HS-5 (cell line): Measurements from ENCODE around the gene LRRC4B.

Experiments
- DNase-seq: peaks from one replicate; pipeline ENCODE4 v3.0.0-alpha.2; 2012; ENCODE audit warnings: low read depth

LRRC4B gene

GRCh38 chr19:50520822-50521465, 47.3 kb downstream of the LRRC4B start:
- DNase-seq, result no peak

DNA sequence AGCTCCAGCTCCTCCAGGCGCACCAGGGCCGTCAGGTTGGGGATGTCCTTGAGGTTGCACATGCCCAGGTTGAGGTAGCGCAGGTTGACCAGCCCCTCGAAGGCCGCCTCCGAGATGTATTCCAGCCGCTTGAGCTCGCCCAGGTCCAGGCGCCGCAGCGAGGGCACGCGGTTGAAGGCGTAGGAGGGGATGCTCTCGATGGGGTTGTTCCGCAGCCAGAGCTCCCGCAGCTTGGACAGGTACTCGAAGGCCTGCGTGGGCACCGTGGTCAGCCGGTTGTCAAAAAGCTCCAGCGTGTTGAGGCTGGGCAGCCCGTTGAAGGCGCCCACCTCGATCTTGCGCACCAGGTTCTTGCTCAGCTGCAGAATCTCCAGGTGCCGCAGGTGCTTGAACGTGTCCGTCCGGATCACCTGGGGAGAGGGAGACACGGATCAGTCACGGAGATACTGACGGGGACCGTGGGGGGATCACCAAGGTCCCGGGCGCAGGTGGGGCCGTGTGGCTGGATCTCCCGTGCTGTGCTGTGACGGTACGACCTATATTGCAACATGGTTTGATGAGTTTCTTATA, 49.1 kb downstream of the LRRC4B start:
- DNase-seq, result no peak

- DNase-seq, result no peak
Measured at GRCh38 chr19:50518091-50519005, 49.9 kb downstream of the LRRC4B start.

- no peak for DNase-seq
Measured at GRCh38 chr19:50517704-50518075, 50.5 kb downstream of the LRRC4B start.

- DNase-seq, result no peak
Measured at GRCh38 chr19:50516964-50517703, 51.1 kb downstream of the LRRC4B start.

DNA sequence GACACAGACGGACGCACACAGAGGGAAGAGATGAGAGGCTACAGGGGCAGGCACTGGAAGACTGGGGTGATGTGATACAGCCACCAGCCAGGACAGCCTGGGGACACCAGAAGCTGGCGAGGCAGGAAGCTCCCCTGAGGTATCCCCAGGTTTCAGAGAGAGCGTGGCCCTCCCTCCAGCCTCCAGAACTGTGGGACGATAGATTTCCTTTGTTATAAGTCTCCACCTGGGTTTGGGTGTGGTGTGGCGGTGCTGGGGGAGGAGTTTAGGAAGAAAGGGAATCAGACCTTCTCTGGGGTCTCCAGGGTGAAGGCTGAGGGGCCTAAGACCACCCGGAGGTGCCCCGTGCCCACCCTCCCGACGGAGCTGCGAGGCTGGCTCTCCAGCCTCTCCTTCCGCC, 51.8 kb downstream of the LRRC4B start:
- no peak for DNase-seq

- DNase-seq, result no peak
Measured at GRCh38 chr19:50515168-50515561, 53.1 kb downstream of the LRRC4B start.

DNA sequence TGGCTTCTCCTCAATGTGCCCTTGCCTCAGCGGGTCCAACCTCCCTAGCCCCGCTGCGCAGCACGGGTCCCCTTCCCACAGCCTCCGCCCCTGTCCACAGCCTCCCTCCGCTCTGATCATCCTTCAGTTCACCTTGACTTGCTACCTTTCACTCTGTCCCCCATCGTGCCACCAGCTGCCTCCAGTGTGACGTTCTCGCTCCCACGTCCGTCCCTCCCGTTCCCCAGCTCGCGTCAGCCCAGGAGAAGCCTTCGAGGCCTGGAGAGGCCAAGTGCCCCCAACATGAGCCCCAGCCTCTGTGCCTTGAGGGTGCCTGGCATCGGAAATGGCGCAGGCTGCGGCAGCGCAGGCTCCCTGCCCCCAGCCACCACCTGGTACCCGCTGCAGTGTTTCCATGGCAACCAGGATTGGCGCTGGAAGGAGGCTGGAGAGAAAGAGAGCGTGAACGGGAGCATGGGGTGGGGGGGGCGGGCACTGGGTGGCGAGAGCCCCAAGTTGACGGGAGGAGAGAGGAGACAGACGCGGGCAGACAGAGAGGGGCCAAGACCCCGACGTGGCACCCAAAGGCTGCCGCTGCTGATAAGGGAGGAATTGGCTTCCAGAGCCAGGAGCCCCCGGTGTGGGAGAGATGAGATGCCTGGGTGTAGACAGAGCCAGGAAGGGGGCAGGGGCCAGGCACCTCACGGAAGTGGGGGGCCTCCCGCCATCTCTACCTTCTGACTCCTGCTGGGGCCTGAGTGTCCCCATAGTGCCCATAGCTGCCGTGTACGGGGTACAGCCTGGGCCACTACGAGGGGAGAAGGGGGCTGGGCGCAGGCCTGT, 53.7 kb downstream of the LRRC4B start:
- DNase-seq, result no peak

GRCh38 chr19:50513746-50514345, 54.4 kb downstream of the LRRC4B start, which contains the start of gene ASPDH:
TSS of gene ASPDH (minus strand) at chr19:50513913. CDS start at chr19:50513823, 90 bp downstream.
- no peak for DNase-seq

DNA sequence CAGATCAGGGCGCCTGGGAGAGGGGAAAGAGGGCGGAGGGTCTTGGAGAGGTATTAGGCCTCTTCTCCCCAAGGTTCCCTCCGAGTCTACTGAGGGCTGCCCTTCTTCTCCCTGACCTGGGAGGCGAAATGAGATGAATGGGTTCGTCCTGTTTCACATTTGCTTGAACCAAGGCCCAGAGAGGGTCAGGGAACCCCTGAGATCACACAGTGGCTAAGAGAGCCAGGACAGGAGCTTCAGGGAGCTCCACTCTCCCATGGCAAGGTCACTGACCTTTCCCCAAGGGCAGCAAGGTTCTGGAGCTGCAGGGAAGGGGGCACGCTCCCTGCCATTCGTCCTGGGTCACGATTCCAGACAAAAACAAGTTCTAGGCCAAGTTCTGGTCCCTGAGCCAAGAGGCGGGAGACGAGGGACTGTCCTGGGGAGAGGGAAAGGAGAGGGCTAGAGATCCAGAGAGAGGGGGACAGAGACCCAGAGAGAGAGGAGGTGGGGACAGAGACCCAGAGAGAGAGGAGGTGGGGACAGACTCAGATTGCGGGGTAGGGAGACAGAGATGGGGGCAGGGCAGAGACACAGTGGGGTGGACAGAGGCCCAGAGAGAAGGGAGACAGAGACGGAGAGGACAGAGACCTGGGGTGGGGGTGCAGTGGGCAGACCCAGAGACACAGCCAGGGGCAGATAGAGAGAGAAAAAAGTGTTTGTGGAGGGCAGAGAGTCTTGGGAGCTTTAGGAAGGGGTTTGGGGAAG, 55.1 kb downstream of the LRRC4B start:
- DNase-seq, result no peak

DNA sequence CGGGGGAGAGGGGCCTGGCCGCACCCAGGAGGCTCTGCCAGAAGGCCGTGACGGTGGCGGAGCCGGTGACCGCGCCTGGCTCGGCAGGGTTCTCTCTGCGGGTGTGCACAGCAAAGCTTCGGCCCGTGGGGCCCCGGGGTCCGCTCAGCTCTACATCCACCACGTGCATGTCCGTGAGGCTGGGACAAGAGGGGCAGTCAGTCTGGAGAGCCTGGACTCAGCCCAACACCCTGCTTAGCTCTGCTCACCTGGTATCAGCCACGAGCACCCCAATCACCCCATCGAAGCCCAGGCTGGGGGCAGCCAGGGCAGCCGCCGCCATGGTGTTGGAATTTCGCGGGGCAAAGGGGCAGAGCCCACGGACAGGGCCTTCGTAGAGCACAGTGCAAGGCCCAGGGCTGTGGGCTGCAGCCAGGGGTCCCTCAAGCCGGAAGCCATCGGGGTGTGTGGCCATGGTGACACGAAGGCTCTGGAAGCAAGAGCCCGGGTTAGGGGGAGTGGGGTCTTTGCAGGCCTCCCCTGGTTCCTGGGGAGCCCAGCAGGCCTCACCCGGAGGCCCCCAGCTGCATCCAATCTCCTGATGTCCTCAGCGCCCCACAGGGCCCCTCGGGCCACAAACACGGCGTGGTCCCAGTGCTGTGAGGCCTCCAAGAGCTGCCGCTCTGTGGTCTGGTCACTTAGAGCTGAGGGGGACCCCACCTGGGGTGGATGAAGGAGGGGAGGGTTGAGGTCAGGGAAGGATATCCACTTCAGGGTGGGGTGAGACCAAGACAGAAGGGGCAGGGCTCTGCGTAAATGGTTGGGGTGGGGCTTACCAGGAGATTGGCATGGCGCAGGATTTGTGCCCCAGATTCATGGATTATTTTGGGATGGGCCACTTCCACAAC, 55.9 kb downstream of the LRRC4B start:
- DNase-seq, result no peak

DNA sequence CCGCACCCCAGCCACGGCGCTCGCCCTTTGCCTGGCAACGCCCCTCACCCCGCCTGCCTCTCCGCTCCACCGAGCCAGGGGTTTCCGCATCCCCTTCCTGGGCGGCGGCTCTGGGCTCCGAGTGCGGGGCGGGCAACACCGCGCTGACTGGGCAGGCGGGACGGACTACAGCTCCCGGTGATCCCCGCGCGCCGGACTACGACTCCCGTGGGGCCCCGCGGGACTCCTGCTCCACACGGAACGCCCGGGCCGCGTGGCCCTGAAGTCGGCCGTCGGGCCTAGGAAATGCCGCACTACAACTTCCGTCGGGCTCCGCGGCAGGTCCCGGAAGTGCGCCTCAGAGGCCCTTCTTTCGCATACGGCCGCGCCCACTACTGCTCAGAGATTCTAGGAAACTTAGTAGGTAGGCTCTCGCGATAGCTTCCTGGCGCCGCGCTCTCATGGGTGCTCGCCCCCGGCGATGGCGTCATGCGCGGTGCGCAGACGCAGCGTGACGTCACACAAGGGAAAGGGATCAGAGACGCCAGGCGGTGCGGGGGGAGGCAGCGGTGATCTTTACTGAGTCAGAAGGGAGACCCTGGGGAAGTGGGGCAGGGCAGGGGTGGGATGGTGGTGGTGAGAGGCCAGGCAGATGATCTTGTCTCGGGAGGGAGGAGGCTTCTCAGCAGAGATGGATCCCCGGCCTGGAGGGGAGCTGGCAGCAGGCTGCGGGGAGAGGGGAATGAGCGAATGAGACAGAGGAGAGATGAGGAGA, 57.0 kb downstream of the LRRC4B start, which contains the start of gene JOSD2:
Gene JOSD2 (minus strand): TSS at position 123 of the 754 bp plus-strand sequence. CDS start 760 bp downstream, outside the sequence.
- DNase-seq, result peak; percentile 95

DNA sequence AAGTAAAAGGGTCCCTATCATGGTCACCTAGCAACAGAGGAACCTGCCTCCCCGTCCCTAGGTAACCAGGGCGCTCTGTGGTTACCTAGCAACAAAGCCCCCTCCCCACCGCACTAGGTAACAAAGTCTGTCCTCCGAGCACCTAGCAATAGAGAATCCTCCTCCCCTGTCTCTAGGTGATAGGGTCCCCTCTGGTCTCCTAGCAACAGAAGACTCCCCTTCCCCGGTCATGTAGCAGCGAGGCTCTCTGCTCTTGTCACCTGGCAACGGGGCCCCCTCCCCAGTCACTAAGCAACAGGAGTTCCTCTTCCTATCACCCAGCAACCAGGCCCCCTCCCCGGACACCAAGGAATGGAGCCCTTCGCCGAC, 57.6 kb downstream of the LRRC4B start:
- no peak for DNase-seq

DNA sequence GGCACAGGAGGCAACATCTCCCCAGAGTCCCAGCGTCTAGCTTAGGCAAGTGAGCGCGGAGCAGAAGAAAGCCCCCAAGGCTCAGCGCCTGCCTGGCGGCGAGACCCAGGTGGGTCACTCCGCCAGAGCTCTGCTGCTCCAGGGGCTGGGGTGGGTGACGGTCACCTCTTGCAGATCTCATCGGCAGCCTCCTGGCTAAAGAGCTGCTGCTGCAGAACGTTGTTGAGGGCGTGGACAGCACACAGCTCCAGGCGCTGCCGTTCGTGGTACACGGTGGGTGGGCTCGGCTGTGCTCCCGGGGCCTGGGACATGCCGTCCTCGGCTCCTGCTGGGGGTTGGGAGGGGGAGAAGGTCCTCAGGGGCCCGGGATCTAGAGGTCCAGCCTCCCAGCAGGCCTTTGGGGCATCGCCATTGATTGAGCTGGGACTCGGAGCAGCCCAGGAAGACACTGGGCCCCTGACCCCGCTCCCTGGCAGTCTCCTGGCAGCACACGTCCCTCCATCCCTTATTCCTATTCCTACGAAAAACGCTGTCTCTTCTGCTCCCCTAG, 58.0 kb downstream of the LRRC4B start:
- no peak for DNase-seq

GRCh38 chr19:50509366-50509765, 58.9 kb downstream of the LRRC4B start:
- no peak for DNase-seq

GRCh38 chr19:50508843-50509190, 59.4 kb downstream of the LRRC4B start:
- DNase-seq, result no peak

GRCh38 chr19:50507376-50507775, 60.9 kb downstream of the LRRC4B start:
- no peak for DNase-seq

- DNase-seq, result no peak
Measured at GRCh38 chr19:50506700-50507099, 61.5 kb downstream of the LRRC4B start.
